PFSK-1 (cell line): ENCODE data around the gene GMPPB.
A peak's percentile ranks its signal among the peaks of the same experiment; 100 is the strongest.

ENCODE experiments used
- FOXP2 ChIP-seq: optimal IDR thresholded peaks from 2 replicates; pipeline ENCODE3; 2011; ENCODE audit warnings: borderline replicate concordance, control low read depth, inconsistent platforms; ENCODE audit not compliant: insufficient read depth; ENCODE audit errors: extremely low read length, extremely low read depth
- POLR2AphosphoS5 ChIP-seq: IDR thresholded peaks from 2 replicates; pipeline ENCODE4 v1.6.1; 2012; ENCODE audit warnings: low read depth, mild to moderate bottlenecking, control low read depth, low read length, moderate library complexity
- SIN3A ChIP-seq: IDR thresholded peaks from 2 replicates; pipeline ENCODE4 v1.6.1; 2012; ENCODE audit warnings: mild to moderate bottlenecking, low read length, moderate library complexity, borderline replicate concordance; ENCODE audit not compliant: insufficient read depth
- TAF1 ChIP-seq: IDR thresholded peaks from 2 replicates; pipeline ENCODE4 v1.6.1; 2012; ENCODE audit warnings: low read length, control low read depth, borderline replicate concordance; ENCODE audit not compliant: insufficient read depth
- TF ChIP-seq, protein P1 (sequence below), 2 experiments: IDR thresholded peaks; 2 replicates each; pipeline versions ENCODE4 v1.6.1 to v1.8.0; 2011 to 2012; ENCODE audit warnings: low read depth in 2 of 2, low read length in 2 of 2, control low read depth in 1 of 2, inconsistent platforms in 1 of 2, mild to moderate bottlenecking in 1 of 2, moderate library complexity in 1 of 2; ENCODE audit not compliant: insufficient read depth in 1 of 2

The GMPPB gene

DNA sequence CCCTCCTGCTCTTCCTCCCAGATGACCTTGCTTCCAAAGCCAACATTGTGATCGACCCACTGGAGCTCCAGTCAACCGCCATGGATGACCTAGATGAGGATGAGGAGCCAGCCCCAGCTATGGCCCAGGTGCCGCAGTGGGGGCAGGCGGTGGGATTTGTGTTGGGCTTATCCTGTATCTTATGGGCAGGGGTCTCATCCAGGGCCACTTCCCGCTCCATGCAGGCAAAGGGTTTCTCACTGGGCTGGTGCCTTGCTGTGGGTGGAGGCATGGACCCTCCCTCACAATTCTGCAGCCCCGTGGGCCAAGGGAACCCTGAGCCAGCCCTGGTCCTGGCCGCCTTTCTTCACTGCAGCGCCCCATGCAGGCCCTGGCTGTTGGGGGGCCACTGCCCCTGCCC, 19.1 kb downstream of the GMPPB start:
- TF ChIP-seq POLR2AphosphoS5 (no peak), FOXP2 (no peak), SIN3A (no peak), TAF1 (no peak)
- TF ChIP-seq, protein P1, sequence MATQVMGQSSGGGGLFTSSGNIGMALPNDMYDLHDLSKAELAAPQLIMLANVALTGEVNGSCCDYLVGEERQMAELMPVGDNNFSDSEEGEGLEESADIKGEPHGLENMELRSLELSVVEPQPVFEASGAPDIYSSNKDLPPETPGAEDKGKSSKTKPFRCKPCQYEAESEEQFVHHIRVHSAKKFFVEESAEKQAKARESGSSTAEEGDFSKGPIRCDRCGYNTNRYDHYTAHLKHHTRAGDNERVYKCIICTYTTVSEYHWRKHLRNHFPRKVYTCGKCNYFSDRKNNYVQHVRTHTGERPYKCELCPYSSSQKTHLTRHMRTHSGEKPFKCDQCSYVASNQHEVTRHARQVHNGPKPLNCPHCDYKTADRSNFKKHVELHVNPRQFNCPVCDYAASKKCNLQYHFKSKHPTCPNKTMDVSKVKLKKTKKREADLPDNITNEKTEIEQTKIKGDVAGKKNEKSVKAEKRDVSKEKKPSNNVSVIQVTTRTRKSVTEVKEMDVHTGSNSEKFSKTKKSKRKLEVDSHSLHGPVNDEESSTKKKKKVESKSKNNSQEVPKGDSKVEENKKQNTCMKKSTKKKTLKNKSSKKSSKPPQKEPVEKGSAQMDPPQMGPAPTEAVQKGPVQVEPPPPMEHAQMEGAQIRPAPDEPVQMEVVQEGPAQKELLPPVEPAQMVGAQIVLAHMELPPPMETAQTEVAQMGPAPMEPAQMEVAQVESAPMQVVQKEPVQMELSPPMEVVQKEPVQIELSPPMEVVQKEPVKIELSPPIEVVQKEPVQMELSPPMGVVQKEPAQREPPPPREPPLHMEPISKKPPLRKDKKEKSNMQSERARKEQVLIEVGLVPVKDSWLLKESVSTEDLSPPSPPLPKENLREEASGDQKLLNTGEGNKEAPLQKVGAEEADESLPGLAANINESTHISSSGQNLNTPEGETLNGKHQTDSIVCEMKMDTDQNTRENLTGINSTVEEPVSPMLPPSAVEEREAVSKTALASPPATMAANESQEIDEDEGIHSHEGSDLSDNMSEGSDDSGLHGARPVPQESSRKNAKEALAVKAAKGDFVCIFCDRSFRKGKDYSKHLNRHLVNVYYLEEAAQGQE (IDR thresholded peaks at IDR 0.05; ENCODE audit: insufficient read depth in 1 of 2, low read depth in 2 of 2, low read length in 2 of 2) = no peak

DNA sequence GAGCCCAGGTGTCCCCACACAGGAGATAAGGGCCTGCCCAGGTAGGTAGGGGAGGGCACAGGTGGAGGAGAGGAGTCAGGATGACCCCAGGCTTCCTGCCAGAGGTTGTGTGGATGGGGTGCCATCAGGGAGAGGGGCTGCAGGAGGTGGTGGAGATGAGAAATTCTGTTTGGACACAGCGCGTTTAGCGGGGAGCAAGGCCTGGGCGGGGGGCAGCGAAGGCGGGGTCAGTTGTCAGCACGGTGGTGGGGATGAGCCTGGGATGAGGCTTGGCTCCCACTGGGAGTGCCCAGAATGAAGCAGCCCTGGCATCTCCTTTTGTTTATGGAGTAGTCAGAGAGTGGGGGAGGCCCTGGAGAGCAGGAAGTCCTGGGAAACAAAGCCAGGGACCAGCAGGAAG, 19.8 kb downstream of the GMPPB start:
- TF ChIP-seq TAF1 = no peak
- TF ChIP-seq, protein P1 (IDR thresholded peaks at IDR 0.05; ENCODE audit: insufficient read depth in 1 of 2, low read depth in 2 of 2, low read length in 2 of 2) = no peak
- TF ChIP-seq POLR2AphosphoS5 = no peak
- TF ChIP-seq SIN3A = no peak
- no peak for TF ChIP-seq FOXP2

DNA sequence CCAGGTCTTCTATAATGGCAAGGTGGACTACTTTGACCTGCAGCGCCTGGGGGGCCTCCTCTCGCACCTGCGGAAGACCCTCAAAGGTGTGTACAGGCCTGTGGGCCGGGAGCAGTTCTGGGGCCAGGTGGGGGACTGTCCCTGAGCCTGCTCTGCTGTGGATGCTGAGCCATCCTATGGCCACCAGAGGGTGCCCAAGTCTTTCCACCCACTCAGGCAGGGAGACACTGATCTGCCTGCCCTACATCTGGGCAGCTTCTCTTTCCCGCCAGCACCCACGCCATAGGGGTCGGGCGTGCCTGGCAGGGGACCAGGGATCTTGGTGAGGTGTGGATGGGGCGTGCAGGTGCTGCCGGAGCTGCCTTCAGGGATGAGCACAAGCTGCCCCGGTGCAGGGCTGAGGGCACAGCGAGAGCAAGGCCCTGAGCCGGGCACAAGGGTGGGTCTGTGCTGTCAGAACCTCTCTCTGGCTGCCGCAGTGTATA, 20.3 kb downstream of the GMPPB start:
- TF ChIP-seq FOXP2 (peak; percentile 37), POLR2AphosphoS5 (no peak)

DNA sequence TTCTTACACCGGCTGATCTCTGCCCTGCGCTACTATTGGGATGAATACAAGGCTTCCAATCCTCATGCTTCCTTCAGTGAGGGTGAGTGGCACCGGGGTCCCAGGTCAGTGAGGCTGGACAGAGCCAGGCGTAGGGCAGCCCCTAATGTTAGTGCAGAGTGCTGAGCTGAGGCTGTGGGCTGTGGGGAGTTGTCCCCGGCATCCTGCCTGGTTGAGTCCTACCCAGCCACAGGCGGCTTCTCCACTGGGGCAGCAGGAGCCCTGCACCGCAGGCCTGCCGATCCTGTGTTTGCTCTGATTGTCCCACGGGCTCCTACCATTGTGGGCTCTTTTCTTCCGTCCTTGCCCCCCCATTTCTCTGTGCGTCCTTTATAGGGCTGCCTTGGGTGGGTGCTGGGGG, 21.1 kb downstream of the GMPPB start:
- TF ChIP-seq TAF1 (no peak), SIN3A (no peak), FOXP2 (no peak), POLR2AphosphoS5 (no peak)
- TF ChIP-seq, protein P1 (IDR thresholded peaks at IDR 0.05; ENCODE audit: insufficient read depth in 1 of 2, low read depth in 2 of 2, low read length in 2 of 2) = no peak

DNA sequence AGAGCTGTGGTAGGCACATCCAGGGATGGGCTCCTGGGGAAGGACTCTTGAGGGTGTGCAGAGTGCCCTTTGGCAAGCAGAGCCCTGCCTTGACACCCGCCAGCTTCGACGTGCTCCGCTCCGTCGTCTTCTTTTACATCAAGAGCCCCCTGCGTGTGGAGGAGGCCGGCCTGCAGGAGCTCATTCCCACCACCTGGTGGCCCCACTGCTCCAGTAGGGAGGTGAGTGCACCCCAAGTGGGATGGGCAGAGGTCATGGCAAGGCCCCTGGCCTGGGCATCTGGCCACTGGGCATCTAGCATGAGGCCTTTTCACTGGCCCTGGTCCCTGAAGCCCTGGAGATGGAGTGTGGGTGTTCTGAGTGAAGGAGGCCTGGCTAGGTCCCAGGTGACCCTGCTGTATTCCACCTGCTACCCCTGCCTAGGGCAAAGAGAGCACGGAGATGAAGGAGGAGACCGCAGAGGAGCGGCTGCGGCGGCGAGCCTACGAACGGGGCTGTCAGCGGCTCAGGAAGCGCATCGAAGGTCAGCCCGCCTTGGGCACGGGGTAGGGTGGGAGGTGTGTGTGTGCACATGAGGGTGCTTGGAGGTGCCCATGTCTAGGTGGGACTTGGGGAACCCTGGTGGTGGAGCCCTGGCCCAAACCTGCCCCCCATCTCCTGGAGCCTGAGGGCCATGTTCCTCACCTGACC, 22.2 kb downstream of the GMPPB start:
- no peak for TF ChIP-seq FOXP2
- no peak for TF ChIP-seq SIN3A
- TF ChIP-seq, protein P1 (IDR thresholded peaks at IDR 0.05; ENCODE audit: insufficient read depth in 1 of 2, low read depth in 2 of 2, low read length in 2 of 2) = no peak
- TF ChIP-seq POLR2AphosphoS5 = no peak
- TF ChIP-seq TAF1 = no peak
